CD4-positive, alpha-beta T cell (primary cell): ENCODE measurements around the gene SV2C. TPM values are rescaled to one million over a fixed set of nuclear protein-coding genes. Genes with fewer than 3 reads are reported as not detected.

ENCODE experiments used
- ATAC-seq: fragments of 200-7000 bp; cut with Tn5 transposase; one replicate; pipeline ENCODE4 v1.10.0; 2022; ENCODE audit warnings: mild to moderate bottlenecking; ENCODE audit not compliant: poor library complexity
- CTCF ChIA-PET: fragments of 350-600 bp; sonication (Branson Sonifier 250); formaldehyde crosslinking; loops from one replicate; lab custom pipeline; 2021; ENCODE audit warnings: antibody characterized with exemption, inconsistent platforms; lab: Charles Lee
- POLR2A ChIA-PET: fragments of 350-600 bp; sonication (Branson Sonifier 250); formaldehyde crosslinking; loops from one replicate; lab custom pipeline; 2021; ENCODE audit warnings: antibody characterized with exemption, inconsistent platforms; lab: Charles Lee
- DNase-seq, 14 experiments: peaks; one replicate each; pipeline ENCODE4 v3.0.0-alpha.2; 2013 to 2020; ENCODE audit warnings: mixed read lengths in 2 of 14
- H3K27ac ChIP-seq, 2 donors: one replicate each; pipeline versions ENCODE4 v1.5.1 to v1.7.0; 2013; ENCODE audit warnings: low read length in 2 of 2, low read depth in 1 of 2, mild to moderate bottlenecking in 1 of 2
- H3K27me3 ChIP-seq, 2 experiments: 1 replicate in 1 of 2; 2 replicates in 1 of 2; pipeline versions ENCODE4 v1.6.1 to v1.7.0; 2013; ENCODE audit warnings: low read length in 2 of 2, control low read depth in 1 of 2, mild to moderate bottlenecking in 1 of 2, moderate library complexity in 1 of 2; ENCODE audit not compliant: insufficient read depth in 2 of 2, control insufficient read depth in 1 of 2
- H3K36me3 ChIP-seq: one replicate; pipeline ENCODE4 v1.6.1; 2013; ENCODE audit warnings: low read length, control low read depth; ENCODE audit not compliant: insufficient read depth
- H3K4me1 ChIP-seq: one replicate; pipeline ENCODE4 v1.6.1; 2013; ENCODE audit warnings: low read length, control low read depth; ENCODE audit not compliant: insufficient read depth
- H3K4me3 ChIP-seq: one replicate; pipeline ENCODE4 v1.5.1; 2013; ENCODE audit warnings: mild to moderate bottlenecking, low read length, moderate library complexity
- H3K9me3 ChIP-seq, 2 experiments: 1 replicate in 1 of 2; 2 replicates in 1 of 2; pipeline versions ENCODE4 v1.6.1 to v1.7.0; 2013; ENCODE audit warnings: low read length in 2 of 2, mild to moderate bottlenecking in 2 of 2, control low read depth in 1 of 2, moderate library complexity in 1 of 2; ENCODE audit not compliant: control insufficient read depth in 1 of 2, insufficient read depth in 1 of 2
- H3K27ac Mint-ChIP-seq: one replicate; pipeline ENCODE4 v1.8.0; 2020; ENCODE audit warnings: mixed read lengths
- H3K27me3 Mint-ChIP-seq: one replicate; pipeline ENCODE4 v1.8.0; 2021; ENCODE audit warnings: mixed read lengths
- H3K36me3 Mint-ChIP-seq: one replicate; pipeline ENCODE4 v1.8.0; 2021; ENCODE audit warnings: low read depth, mixed read lengths
- H3K4me1 Mint-ChIP-seq: one replicate; pipeline ENCODE4 v1.8.0; 2021; ENCODE audit warnings: low read depth, mixed read lengths
- H3K4me3 Mint-ChIP-seq: one replicate; pipeline ENCODE4 v1.8.0; 2020; ENCODE audit warnings: mild to moderate bottlenecking, mixed read lengths
- H3K9me3 Mint-ChIP-seq: one replicate; pipeline ENCODE4 v1.8.0; 2020; ENCODE audit warnings: mixed read lengths
- CTCF ChIP-seq: fragments of 200-600 bp; IDR thresholded peaks from one replicate; pipeline ENCODE4 v1.8.0; 2022; ENCODE audit warnings: antibody characterized with exemption, mild to moderate bottlenecking
- intact Hi-C, 2 experiments: fragments of 100-400 bp; cut with DNase I in 1 of 2; cut with micrococcal nuclease in 1 of 2; formaldehyde crosslinking; loops; one replicate each; pipeline versions ENCODE4 v1.15.1 to v1.9.0; 2023 to 2025; cut with DNase I, micrococcal nuclease
- total RNA-seq, 174 experiments: library from RNA in 2 of 174; stranded (reverse) in 2 of 174; gene quantifications; one replicate each; pipeline ENCODE4 v1.2.3 and lab custom pipeline; 2021 to 2026

Gene SV2C
- total RNA-seq, 2 experiments from 2014 or later, result 0.03 to 0.08 TPM

GRCh38 chr5:76178913-76179312 is 95.7 kb downstream of the SV2C start:
- no peak for TF ChIP-seq CTCF
- CTCF ChIA-PET, result no interaction called here
- POLR2A ChIA-PET, result no interaction called here
- no peak for DNase-seq
- intact Hi-C loops, result loop anchor here (10.0 kb wide), 2 partner anchors 366 to 944 kb away; partner anchors contain the start of gene ANKRD31 (in 1 of the 2)
- H3K27me3 ChIP-seq, result no peaks in the 10 kb centered on the region
- H3K9me3 Mint-ChIP-seq, result no peaks in the 10 kb centered on the region
- no peaks in the 10 kb centered on the region for H3K27me3 Mint-ChIP-seq
- H3K4me3 Mint-ChIP-seq, result no peak overlapping the region
- H3K9me3 ChIP-seq, result no peaks in the 10 kb centered on the region
- H3K36me3 Mint-ChIP-seq, result no peaks in the 10 kb centered on the region
- H3K4me1 Mint-ChIP-seq, result peaks cover 21% of the 10 kb centered on the region
- H3K36me3 ChIP-seq, result no peaks in the 10 kb centered on the region
- H3K27ac Mint-ChIP-seq, result no peak overlapping the region
- no peak for ATAC-seq
- peaks cover 20% of the 10 kb centered on the region for H3K4me1 ChIP-seq
- no peak overlapping the region for H3K4me3 ChIP-seq
- no peak overlapping the region for H3K27ac ChIP-seq

GRCh38 chr5:76180814-76181805 is 97.9 kb downstream of the SV2C start:
- POLR2A ChIA-PET, result no interaction called here
- ATAC-seq (no peak), DNase-seq (peak in 2 of 14 experiments; percentile 9 to 22)
- no peak overlapping the region for H3K4me3 ChIP-seq
- Mint-ChIP-seq H3K4me1 (peaks cover 5% of the 10 kb centered on the region), H3K36me3 (no peaks in the 10 kb centered on the region), H3K27me3 (no peaks in the 10 kb centered on the region), H3K9me3 (no peaks in the 10 kb centered on the region), H3K27ac (no peak overlapping the region), H3K4me3 (no peak overlapping the region)
- H3K36me3 ChIP-seq, result no peaks in the 10 kb centered on the region
- intact Hi-C loops, result no loop called here
- H3K27me3 ChIP-seq, result no peaks in the 10 kb centered on the region
- CTCF ChIA-PET, result no interaction called here
- no peak for TF ChIP-seq CTCF
- no peaks in the 10 kb centered on the region for H3K9me3 ChIP-seq
- peaks cover 11% of the 10 kb centered on the region for H3K4me1 ChIP-seq
- no peak overlapping the region for H3K27ac ChIP-seq

GRCh38 chr5:76187386-76187785 is 104.2 kb downstream of the SV2C start:
- no peak overlapping the region for H3K4me3 Mint-ChIP-seq

More at GRCh38 chr5:76187386-76187785, 104.2 kb downstream of the SV2C start:
- Histone ChIP-seq H3K9me3 (no peaks in the 10 kb centered on the region), H3K36me3 (no peaks in the 10 kb centered on the region), H3K4me3 (no peak overlapping the region), H3K27ac (no peak overlapping the region), H3K4me1 (no peaks in the 10 kb centered on the region), H3K27me3 (no peaks in the 10 kb centered on the region)
- DNase-seq (no peak), ATAC-seq (no peak)
- TF ChIP-seq CTCF, result no peak
- Mint-ChIP-seq H3K27ac (no peak overlapping the region), H3K27me3 (no peaks in the 10 kb centered on the region), H3K9me3 (no peaks in the 10 kb centered on the region), H3K36me3 (no peaks in the 10 kb centered on the region), H3K4me1 (no peaks in the 10 kb centered on the region)
- ChIA-PET POLR2A (no interaction called here), CTCF (no interaction called here)
- intact Hi-C loops, result no loop called here
